Psoas muscle (tissue), 8 donors: ENCODE results near the gene PDE10A. TPM values are rescaled to one million over a fixed set of nuclear protein-coding genes. Genes with fewer than 3 reads are reported as not detected.

Experiments used
- ATAC-seq, 4 donors: fragments of 200-7000 bp; cut with Tn5 transposase; one replicate each; pipeline ENCODE4 v1.9.1; 2020; ENCODE audit warnings: moderate library complexity in 3 of 4, mild to moderate bottlenecking in 2 of 4
- DNase-seq, 2 donors: peaks; one replicate each; pipeline ENCODE4 v3.0.0-alpha.2; 2020
- H3K27ac ChIP-seq: fragments of 200-600 bp; one replicate; pipeline ENCODE4 v1.8.0; 2022
- H3K27me3 ChIP-seq, 3 donors: fragments of 200-600 bp in 1 of 3; one replicate each; pipeline versions ENCODE4 v1.6.1 to v1.8.0; 2013 to 2022; ENCODE audit warnings: low read length in 2 of 3, mild to moderate bottlenecking in 2 of 3, moderate library complexity in 1 of 3; ENCODE audit not compliant: insufficient read depth in 3 of 3
- H3K36me3 ChIP-seq, 2 donors: fragments of 200-600 bp in 1 of 2; one replicate each; pipeline versions ENCODE4 v1.6.1 to v1.8.0; 2013 to 2022; ENCODE audit warnings: low read depth in 1 of 2, mild to moderate bottlenecking in 1 of 2, moderate library complexity in 1 of 2; ENCODE audit not compliant: insufficient read depth in 1 of 2
- H3K4me1 ChIP-seq: fragments of 200-600 bp; one replicate; pipeline ENCODE4 v1.8.0; 2022
- H3K4me3 ChIP-seq: fragments of 200-600 bp; one replicate; pipeline ENCODE4 v1.8.0; 2022; ENCODE audit warnings: mild to moderate bottlenecking
- H3K9me3 ChIP-seq: fragments of 200-600 bp; one replicate; pipeline ENCODE4 v1.8.0; 2022
- WGBS, 3 donors: extraction: QIAGEN DNeasy Blood & Tissue Kit; methylation state at CpG; one replicate each; pipeline versions ENCODE4 v1.1.6 to v1.1.7; 2013; 5-methylcytosine and 5-hydroxymethylcytosine counted together
- intact Hi-C, 2 donors: fragments of 100-400 bp; cut with DNase I; formaldehyde crosslinking; loops; one replicate each; pipeline versions ENCODE4 v1.11.0 to v1.14.2; 2022
- polyA plus RNA-seq, 3 donors: library from polyadenylated mRNA; stranded (reverse); fragments of 200-250 nt; gene quantifications; one replicate each; pipeline ENCODE4 v1.2.3, GENCODE V29; 2013
- total RNA-seq, 4 donors: library from RNA; stranded (reverse); fragmentation: NEBNext Ultra II Directional in 2 of 4; extraction: Animal tissue kit (Norgen Biotek cat#: 25700) in 2 of 4; gene quantifications; one replicate each; pipeline versions ENCODE4 v1.2.1 to v1.2.4, GENCODE V29; 2021 to 2023
- TF ChIP-seq, protein P1 (sequence below): fragments of 200-600 bp; IDR thresholded peaks from one replicate; pipeline ENCODE4 v1.8.0; 2022; ENCODE audit warnings: antibody characterized with exemption
- donor health status: healthy with polysubstance abuse.
- donor health status: DM: no; HTN: no; CAD: no; lungs with moderate emphysema.
- donor health status: Bipolar disorder and iron deficiency.
- donor health status: healthy.
- donor health status: DM: yes; HTN: yes; CAD: no.
- donor health status: DM: no; HTN: no; CAD: no.
- donor health status: DM: no; HTN: no; CAD: no.
- donor health status: DM: yes; HTN: yes; CAD: no.

PDE10A gene
- total and polyA plus RNA-seq, 7 donors, result 0.74 to 3.6 (median 1.1) TPM

DNA sequence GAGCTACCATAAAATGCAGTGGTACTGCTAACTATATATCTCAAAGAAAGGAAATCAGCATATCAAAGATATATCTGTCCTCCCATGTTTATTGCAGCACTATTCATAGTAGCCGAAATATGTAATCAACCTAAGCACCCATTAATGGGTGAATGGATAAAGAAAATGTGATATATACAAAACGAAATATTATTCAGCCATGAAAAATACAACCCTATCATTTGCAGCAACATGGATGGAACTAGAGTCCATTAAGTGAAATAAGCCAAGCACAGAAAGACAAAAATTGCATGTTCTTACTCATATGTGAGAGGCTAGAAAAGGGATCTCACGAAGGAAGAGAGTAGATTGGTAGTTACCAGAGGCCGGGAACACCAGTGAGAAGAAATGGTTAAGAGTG lies 126.1 kb downstream of the PDE10A start:
- WGBS, 3 donors, result 96 to 98% (median 97%) methylated on average over 4 of the region's 4 CpGs
- H3K4me1 ChIP-seq, result no peaks in the 10 kb centered on the region
- DNase-seq (no peak), ATAC-seq (no peak)
- no peaks in the 10 kb centered on the region for H3K27me3 ChIP-seq
- no peak overlapping the region for H3K27ac ChIP-seq
- intact Hi-C loops, result no loop called here
- no peaks in the 10 kb centered on the region for H3K9me3 ChIP-seq
- H3K36me3 ChIP-seq, result no peaks in the 10 kb centered on the region
- TF ChIP-seq, protein P1, sequence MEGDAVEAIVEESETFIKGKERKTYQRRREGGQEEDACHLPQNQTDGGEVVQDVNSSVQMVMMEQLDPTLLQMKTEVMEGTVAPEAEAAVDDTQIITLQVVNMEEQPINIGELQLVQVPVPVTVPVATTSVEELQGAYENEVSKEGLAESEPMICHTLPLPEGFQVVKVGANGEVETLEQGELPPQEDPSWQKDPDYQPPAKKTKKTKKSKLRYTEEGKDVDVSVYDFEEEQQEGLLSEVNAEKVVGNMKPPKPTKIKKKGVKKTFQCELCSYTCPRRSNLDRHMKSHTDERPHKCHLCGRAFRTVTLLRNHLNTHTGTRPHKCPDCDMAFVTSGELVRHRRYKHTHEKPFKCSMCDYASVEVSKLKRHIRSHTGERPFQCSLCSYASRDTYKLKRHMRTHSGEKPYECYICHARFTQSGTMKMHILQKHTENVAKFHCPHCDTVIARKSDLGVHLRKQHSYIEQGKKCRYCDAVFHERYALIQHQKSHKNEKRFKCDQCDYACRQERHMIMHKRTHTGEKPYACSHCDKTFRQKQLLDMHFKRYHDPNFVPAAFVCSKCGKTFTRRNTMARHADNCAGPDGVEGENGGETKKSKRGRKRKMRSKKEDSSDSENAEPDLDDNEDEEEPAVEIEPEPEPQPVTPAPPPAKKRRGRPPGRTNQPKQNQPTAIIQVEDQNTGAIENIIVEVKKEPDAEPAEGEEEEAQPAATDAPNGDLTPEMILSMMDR, result no peak
- no peak overlapping the region for H3K4me3 ChIP-seq

DNA sequence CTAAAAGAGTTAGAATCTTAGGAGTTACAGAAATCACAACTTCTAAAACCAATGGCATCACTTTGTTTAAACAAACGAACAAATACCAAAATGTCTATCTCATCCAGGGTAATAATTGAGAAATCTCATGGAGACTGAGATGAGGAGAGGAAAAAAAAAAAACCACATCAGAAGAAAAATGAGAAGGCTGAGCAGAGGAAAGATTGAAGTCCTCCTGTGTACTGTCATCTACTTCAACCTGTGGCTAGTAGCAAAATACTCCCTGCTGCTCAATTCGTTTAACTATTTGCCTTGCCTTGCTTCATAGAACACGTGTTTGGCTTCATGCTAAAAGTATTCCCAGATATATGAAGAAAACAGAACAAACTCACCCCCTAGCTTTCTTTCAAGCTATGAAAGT lies 143.7 kb downstream of the PDE10A start:
- Histone ChIP-seq H3K27me3 (no peaks in the 10 kb centered on the region), H3K9me3 (no peaks in the 10 kb centered on the region), H3K4me3 (no peak overlapping the region), H3K36me3 (no peaks in the 10 kb centered on the region), H3K27ac (no peak overlapping the region), H3K4me1 (no peaks in the 10 kb centered on the region)
- 87 to 88% (median 88%) methylated on average over 3 of the region's 3 CpGs for WGBS, 3 donors
- intact Hi-C loops, result no loop called here
- DNase-seq, result no peak
- TF ChIP-seq, protein P1, result no peak
- ATAC-seq, result no peak

DNA sequence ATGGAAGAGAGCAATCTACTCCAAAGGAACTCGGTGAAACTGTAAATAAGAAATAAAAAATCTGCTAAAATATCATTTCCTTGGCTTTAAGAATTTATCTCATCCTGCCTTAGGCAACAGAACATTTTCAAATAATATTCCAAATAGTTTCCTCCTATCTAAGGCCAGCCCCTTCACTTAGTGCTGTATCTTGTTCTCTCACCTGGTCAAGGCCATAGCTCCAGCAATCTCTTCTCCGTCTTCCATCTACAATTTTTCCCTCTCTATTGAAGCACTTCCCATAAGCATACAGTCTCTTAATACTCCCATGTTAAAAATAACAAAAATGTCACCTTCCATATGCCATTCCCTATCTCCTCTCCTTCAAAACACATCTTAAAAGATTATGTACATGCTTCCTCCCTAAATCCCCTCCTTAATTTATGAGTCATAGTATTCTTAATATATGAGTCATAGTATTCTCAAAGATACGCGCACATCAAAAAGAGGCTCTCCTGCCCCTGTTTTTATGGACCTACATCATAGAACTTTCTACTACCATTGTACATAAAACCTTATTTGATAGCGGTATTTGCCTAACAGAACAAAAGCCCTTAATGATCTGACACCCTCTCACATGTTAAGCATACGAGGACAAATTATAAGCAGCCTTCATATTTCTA lies 146.9 kb downstream of the PDE10A start:
- ATAC-seq (no peak), DNase-seq (no peak)
- intact Hi-C loops, result no loop called here
- Histone ChIP-seq H3K27ac (no peak overlapping the region), H3K4me1 (no peaks in the 10 kb centered on the region), H3K9me3 (no peaks in the 10 kb centered on the region), H3K4me3 (no peak overlapping the region), H3K36me3 (no peaks in the 10 kb centered on the region), H3K27me3 (no peaks in the 10 kb centered on the region)
- TF ChIP-seq, protein P1, result no peak
- WGBS, 3 donors, result 94 to 96% (median 95%) methylated on average over 6 of the region's 6 CpGs

DNA sequence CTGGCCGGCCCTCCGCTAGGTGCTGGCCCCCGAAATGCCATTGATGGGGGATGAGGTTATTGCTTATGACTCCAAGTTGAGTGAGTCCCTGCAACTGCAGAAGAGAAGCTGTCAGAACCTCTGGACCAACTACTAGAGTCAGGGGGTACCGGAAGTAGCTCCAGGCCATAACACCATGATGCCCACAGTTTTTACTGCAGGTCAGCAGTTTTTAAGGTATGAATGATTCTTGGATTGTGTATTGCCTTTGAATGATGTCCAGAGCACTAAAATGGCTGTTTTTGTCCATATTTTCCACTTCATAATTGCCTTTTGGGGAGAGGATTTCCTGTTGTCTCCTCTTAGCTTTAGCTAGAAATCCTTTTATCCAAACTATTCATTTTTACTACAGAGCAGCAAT lies 148.4 kb downstream of the PDE10A start:
- H3K27ac ChIP-seq, result no peak overlapping the region
- no peak overlapping the region for H3K4me3 ChIP-seq
- whole genome bisulfite sequencing, 3 donors, result 95 to 98% (median 96%) methylated on average over 4 of the region's 4 CpGs
- no peaks in the 10 kb centered on the region for H3K36me3 ChIP-seq
- no peaks in the 10 kb centered on the region for H3K9me3 ChIP-seq
- no peak for DNase-seq
- no peak for ATAC-seq
- no peaks in the 10 kb centered on the region for H3K4me1 ChIP-seq
- intact Hi-C loops, result no loop called here
- TF ChIP-seq, protein P1, result no peak
- H3K27me3 ChIP-seq, result no peaks in the 10 kb centered on the region

DNA sequence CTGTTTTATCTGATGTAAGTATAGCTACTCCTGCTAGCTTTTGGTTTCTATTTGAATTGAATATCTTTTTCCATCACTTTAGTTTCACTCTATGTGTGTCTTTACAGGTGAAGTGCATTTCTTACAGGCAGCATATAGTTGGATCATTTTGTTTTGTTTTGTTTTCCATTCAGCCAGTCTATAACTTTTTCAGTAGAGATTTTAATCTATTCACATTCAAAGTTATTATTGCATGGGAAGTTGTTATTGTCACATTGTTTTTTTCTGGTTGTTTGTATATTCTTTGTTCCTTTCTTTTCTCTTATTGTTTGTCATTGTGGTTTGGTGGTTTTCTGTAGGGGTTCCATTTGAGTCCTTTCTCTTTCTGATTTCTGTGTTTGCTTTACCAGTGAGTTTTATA lies 151.2 kb downstream of the PDE10A start:
- Histone ChIP-seq H3K4me1 (no peaks in the 10 kb centered on the region), H3K27ac (no peak overlapping the region), H3K27me3 (no peaks in the 10 kb centered on the region), H3K9me3 (no peaks in the 10 kb centered on the region), H3K4me3 (no peak overlapping the region), H3K36me3 (no peaks in the 10 kb centered on the region)
- DNase-seq, result no peak
- no peak for ATAC-seq
- intact Hi-C loops, result no loop called here
- TF ChIP-seq, protein P1, result no peak
